Measurements from ENCODE around the gene TPI1. TPM values are rescaled to one million over a fixed set of nuclear protein-coding genes. Genes with fewer than 3 reads are reported as not detected.

Gene TPI1
- total RNA-seq, 2 donors from 2014 or later = 805 to 1,294 TPM

DNA sequence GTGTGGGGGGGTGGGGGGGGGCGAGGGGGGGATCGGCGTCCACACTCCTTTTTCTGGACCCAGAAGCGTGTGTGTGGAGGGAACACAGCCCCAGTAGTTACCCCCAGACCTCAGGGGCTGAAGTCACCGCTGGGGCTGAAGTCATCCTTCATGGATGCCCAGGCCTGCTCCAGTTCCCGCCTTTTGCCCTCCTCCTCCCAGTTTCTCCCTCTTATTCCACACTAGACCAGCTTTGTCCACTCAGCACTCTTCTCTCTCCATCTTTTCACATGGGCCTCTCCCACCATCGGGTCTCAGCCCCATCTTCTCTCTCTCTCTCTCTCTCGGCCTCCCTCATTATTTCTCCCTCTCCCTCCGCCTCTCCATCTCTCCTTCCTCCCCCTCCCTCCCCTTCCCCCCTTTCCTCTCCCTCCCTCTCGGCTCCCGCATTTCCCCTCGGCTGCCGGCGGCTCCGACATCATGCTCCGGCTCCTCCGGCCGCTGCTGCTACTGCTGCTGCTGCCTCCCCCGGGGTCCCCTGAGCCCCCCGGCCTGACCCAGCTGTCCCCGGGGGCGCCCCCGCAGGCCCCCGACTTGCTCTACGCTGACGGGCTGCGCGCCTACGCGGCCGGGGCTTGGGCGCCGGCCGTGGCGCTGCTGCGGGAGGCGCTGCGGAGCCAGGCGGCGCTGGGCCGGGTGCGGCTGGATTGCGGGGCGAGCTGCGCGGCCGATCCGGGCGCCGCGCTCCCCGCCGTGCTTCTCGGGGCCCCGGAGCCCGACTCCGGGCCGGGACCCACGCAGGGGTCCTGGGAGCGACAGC is 39.1 kb upstream of the TPI1 start, which contains the start of gene P3H3:
TSS of gene P3H3 (plus strand) at position 426 of the 799 bp plus-strand sequence. CDS start at position 460, 34 bp downstream.
- Histone ChIP-seq H3K27ac (ENCODE audit: low read depth, low read length) (peak within 1 kb of the TSS; percentile 72), H3K4me3 (ENCODE audit: low read length) (peak within 1 kb of the TSS; percentile 93), H3K36me3 (ENCODE audit: control insufficient read depth, insufficient read depth, low read length) (peaks cover 19% of the 10 kb centered on the region), H3K27me3 (ENCODE audit: control insufficient read depth, insufficient read depth, low read length, poor library complexity, severe bottlenecking) (peaks cover 9% of the 10 kb centered on the region), H3K4me1 (ENCODE audit: control insufficient read depth, insufficient read depth, low read length) (peaks cover 2% of the 10 kb centered on the region), H3K9me3 (ENCODE audit: control insufficient read depth, low read length) (no peaks in the 10 kb centered on the region), H3K9ac (ENCODE audit: extremely low read depth, low read length, poor library complexity, severe bottlenecking) (peak within 1 kb of the TSS; percentile 93)
- DNase-seq = peak; percentile 90
- WGBS, 2 experiments (ENCODE audit: insufficient coverage in 1 of 2, insufficient read length in 1 of 2) = 1 to 4% methylated on average over 12 to 57 of the region's 60 CpGs
- peak within 1 kb of the TSS; percentile 97 for H3K27ac Mint-ChIP-seq
- peaks cover 46% of the 10 kb centered on the region for H3K27me3 Mint-ChIP-seq (ENCODE audit: insufficient read depth)
- peak within 1 kb of the TSS; percentile 99 for H3K4me3 Mint-ChIP-seq
- H3K4me1 Mint-ChIP-seq = peaks cover 22% of the 10 kb centered on the region
- TF ChIP-seq, protein P1, sequence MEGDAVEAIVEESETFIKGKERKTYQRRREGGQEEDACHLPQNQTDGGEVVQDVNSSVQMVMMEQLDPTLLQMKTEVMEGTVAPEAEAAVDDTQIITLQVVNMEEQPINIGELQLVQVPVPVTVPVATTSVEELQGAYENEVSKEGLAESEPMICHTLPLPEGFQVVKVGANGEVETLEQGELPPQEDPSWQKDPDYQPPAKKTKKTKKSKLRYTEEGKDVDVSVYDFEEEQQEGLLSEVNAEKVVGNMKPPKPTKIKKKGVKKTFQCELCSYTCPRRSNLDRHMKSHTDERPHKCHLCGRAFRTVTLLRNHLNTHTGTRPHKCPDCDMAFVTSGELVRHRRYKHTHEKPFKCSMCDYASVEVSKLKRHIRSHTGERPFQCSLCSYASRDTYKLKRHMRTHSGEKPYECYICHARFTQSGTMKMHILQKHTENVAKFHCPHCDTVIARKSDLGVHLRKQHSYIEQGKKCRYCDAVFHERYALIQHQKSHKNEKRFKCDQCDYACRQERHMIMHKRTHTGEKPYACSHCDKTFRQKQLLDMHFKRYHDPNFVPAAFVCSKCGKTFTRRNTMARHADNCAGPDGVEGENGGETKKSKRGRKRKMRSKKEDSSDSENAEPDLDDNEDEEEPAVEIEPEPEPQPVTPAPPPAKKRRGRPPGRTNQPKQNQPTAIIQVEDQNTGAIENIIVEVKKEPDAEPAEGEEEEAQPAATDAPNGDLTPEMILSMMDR (conservative IDR thresholded peaks at IDR 0.05) = no peak
- no peaks in the 10 kb centered on the region for H3K9me3 Mint-ChIP-seq
- peaks cover 19% of the 10 kb centered on the region for H3K36me3 Mint-ChIP-seq (ENCODE audit: low read depth)

DNA sequence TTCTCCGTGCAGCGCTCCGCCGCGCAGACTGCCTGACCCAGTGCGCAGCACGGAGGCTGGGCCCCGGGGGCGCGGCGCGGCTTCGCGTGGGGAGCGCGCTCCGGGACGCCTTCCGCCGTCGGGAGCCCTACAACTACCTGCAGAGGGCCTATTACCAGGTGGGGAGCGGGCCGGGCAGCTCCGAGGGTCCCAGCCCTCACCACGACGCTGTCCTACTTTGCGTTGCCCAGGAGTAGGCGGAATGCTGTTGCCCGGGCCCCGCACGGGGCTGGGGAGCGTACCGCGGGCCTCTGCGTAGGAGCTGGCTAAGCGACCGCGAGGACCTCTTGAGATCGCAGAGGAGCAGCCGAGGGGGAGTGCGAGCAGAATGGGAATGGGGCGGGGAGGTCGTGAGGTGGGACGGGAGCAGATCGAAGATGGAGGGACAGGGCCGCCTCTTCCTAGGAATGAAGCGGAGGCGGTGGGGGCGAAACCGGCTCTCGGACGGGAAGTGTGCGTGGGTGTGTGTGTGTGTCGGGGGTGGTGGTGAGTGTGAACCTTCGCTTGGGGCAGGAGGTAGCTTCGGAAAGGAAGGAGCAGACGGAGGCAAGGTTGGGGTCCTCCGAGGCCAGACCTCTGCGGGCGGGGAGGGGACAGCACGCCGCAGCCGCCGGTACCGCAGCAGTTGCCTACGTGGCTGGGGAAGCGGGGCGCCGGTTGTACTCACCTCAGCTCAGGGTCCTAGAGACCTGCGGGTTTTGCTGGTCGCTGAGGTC is 38.4 kb upstream of the TPI1 start:
- 0% methylated on average over 39 to 71 of the region's 71 CpGs for WGBS, 2 experiments (ENCODE audit: insufficient coverage in 1 of 2, insufficient read length in 1 of 2)
- H3K9me3 ChIP-seq (ENCODE audit: control insufficient read depth, low read length) = no peaks in the 10 kb centered on the region
- H3K27me3 ChIP-seq (ENCODE audit: control insufficient read depth, insufficient read depth, low read length, poor library complexity, severe bottlenecking) = peaks cover 6% of the 10 kb centered on the region
- H3K36me3 ChIP-seq (ENCODE audit: control insufficient read depth, insufficient read depth, low read length) = peaks cover 27% of the 10 kb centered on the region
- H3K4me3 Mint-ChIP-seq = peak overlapping the region; percentile 99
- H3K4me1 ChIP-seq (ENCODE audit: control insufficient read depth, insufficient read depth, low read length) = peaks cover 2% of the 10 kb centered on the region
- peak overlapping the region; percentile 57 for H3K27ac ChIP-seq (ENCODE audit: low read depth, low read length)
- H3K36me3 Mint-ChIP-seq (ENCODE audit: low read depth) = peaks cover 27% of the 10 kb centered on the region
- H3K9me3 Mint-ChIP-seq = no peaks in the 10 kb centered on the region
- H3K27me3 Mint-ChIP-seq (ENCODE audit: insufficient read depth) = peaks cover 39% of the 10 kb centered on the region
- H3K27ac Mint-ChIP-seq = peak overlapping the region; percentile 97
- peaks cover 21% of the 10 kb centered on the region for H3K4me1 Mint-ChIP-seq
- peak; percentile 93 for DNase-seq
- H3K4me3 ChIP-seq (ENCODE audit: low read length) = peak overlapping the region; percentile 93
- TF ChIP-seq, protein P1 (conservative IDR thresholded peaks at IDR 0.05) = no peak
- H3K9ac ChIP-seq (ENCODE audit: extremely low read depth, low read length, poor library complexity, severe bottlenecking) = peak overlapping the region; percentile 93

DNA sequence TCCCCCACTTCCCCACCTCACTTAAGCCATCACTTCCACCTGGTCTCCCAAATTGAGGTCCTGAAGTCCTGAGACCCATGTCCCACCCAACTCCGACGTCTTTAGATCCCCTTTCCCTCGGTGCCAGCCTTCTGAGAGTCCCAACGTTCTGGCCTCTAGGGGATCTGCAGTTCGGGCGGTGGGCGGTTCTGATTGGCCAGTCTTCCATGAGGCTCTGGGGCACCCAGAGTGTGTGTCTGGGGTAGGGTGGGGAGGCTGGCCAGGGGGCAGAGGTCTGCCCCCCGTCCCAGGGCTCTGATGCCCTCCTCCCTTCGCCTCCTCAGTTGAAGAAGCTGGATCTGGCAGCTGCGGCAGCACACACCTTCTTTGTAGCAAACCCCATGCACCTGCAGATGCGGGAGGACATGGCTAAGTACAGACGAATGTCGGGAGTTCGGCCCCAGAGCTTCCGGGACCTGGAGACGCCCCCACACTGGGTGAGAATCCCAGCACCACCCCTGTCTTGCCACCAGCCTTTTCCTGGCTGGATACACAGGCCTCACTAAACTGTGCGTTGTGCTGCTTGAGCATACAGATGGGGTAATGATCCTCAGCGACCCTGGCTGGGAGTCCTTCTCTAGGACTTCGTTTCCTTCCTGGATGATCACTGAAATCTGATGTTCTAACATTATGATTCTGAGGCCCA is 37.7 kb upstream of the TPI1 start:
- Histone ChIP-seq H3K9ac (ENCODE audit: extremely low read depth, low read length, poor library complexity, severe bottlenecking) (peak overlapping the region; percentile 93), H3K27me3 (ENCODE audit: control insufficient read depth, insufficient read depth, low read length, poor library complexity, severe bottlenecking) (peaks cover 4% of the 10 kb centered on the region), H3K27ac (ENCODE audit: low read depth, low read length) (peak overlapping the region; percentile 57), H3K36me3 (ENCODE audit: control insufficient read depth, insufficient read depth, low read length) (peaks cover 31% of the 10 kb centered on the region), H3K9me3 (ENCODE audit: control insufficient read depth, low read length) (no peaks in the 10 kb centered on the region), H3K4me1 (ENCODE audit: control insufficient read depth, insufficient read depth, low read length) (peaks cover 2% of the 10 kb centered on the region), H3K4me3 (ENCODE audit: low read length) (peak overlapping the region; percentile 93)
- Mint-ChIP-seq H3K27ac (peak overlapping the region; percentile 97), H3K4me1 (peaks cover 20% of the 10 kb centered on the region), H3K27me3 (ENCODE audit: insufficient read depth) (peaks cover 31% of the 10 kb centered on the region), H3K9me3 (no peaks in the 10 kb centered on the region), H3K4me3 (peak overlapping the region; percentile 99), H3K36me3 (ENCODE audit: low read depth) (peaks cover 32% of the 10 kb centered on the region)
- 41 to 64% methylated on average over 11 to 19 of the region's 19 CpGs for WGBS, 2 experiments (ENCODE audit: insufficient coverage in 1 of 2, insufficient read length in 1 of 2)
- DNase-seq = no peak
- TF ChIP-seq, protein P1 (conservative IDR thresholded peaks at IDR 0.05) = peak; percentile 72
